H1 (cell line): Measurements from ENCODE around the gene LBP. TPM values are rescaled to one million over a fixed set of nuclear protein-coding genes. Genes with fewer than 3 reads are reported as not detected.

Experiments used
- CTCF ChIA-PET: fragments of 300-600 bp; sonication (Branson Sonifier 250); formaldehyde crosslinking; loops from one replicate; lab custom pipeline; 2021; ENCODE audit not compliant: partially characterized antibody; lab: Charles Lee
- POLR2A ChIA-PET: fragments of 300-600 bp; sonication (Branson Sonifier 250); formaldehyde crosslinking; loops from one replicate; lab custom pipeline; 2021; ENCODE audit warnings: inconsistent platforms; ENCODE audit not compliant: partially characterized antibody; lab: Charles Lee
- DNase-seq, 2 experiments: peaks; one replicate each; pipeline versions ENCODE4 v3.0.0 to v3.0.0-alpha.2; 2010 to 2022; ENCODE audit warnings: low spot score in 2 of 2, low read depth in 1 of 2, mixed read lengths in 1 of 2
- FAIRE-seq: peaks from 2 replicates; lab custom pipeline; 2011; peaks lifted over from hg19 to GRCh38; lab: Jason Lieb, UNC
- H2AFZ ChIP-seq: 2 replicates; pipeline ENCODE4 v1.8.1; 2012; ENCODE audit warnings: low read length, inconsistent platforms
- H2AK5ac ChIP-seq: 2 replicates; pipeline ENCODE4 v1.6.1; 2013; ENCODE audit warnings: low read depth, low read length
- H2BK120ac ChIP-seq: replicated peaks from 2 replicates; pipeline ENCODE3; 2013; ENCODE audit warnings: low read depth, low read length, inconsistent platforms
- H2BK12ac ChIP-seq: 2 replicates; pipeline ENCODE4 v1.6.1; 2013; ENCODE audit warnings: low read depth, low read length
- H2BK15ac ChIP-seq: 2 replicates; pipeline ENCODE4 v1.6.1; 2013; ENCODE audit warnings: low read length
- H2BK20ac ChIP-seq: 2 replicates; pipeline ENCODE4 v1.6.1; 2013; ENCODE audit warnings: low read length
- H2BK5ac ChIP-seq: 2 replicates; pipeline ENCODE4 v1.6.1; 2013; ENCODE audit warnings: low read depth, low read length
- H3K14ac ChIP-seq: 2 replicates; pipeline ENCODE4 v1.6.1; 2013; ENCODE audit warnings: inconsistent platforms; ENCODE audit not compliant: insufficient read length
- H3K18ac ChIP-seq: 2 replicates; pipeline ENCODE4 v1.6.1; 2013; ENCODE audit warnings: low read length; ENCODE audit errors: extremely low read depth
- H3K23ac ChIP-seq: 2 replicates; pipeline ENCODE4 v1.6.1; 2013; ENCODE audit warnings: inconsistent platforms; ENCODE audit not compliant: insufficient read length
- H3K23me2 ChIP-seq: 2 replicates; pipeline ENCODE4 v1.6.1; 2013; ENCODE audit warnings: low read depth, low read length
- H3K27ac ChIP-seq: 2 replicates; pipeline ENCODE4 v1.6.1; 2011; ENCODE audit warnings: low read depth, low read length, inconsistent platforms
- H3K27me3 ChIP-seq, 4 experiments: replicated peaks in 1 of 4; 1 replicate in 1 of 4; 2 replicates in 3 of 4; pipeline versions ENCODE4 v1.6.1 to v1.8.1; 2011 to 2013; ENCODE audit warnings: low read length in 3 of 4, mild to moderate bottlenecking in 3 of 4, inconsistent platforms in 2 of 4, mixed read lengths in 2 of 4, moderate library complexity in 1 of 4; ENCODE audit not compliant: control insufficient read depth in 3 of 4, insufficient read depth in 3 of 4; ENCODE audit errors: extremely low read depth in 1 of 4
- H3K36me3 ChIP-seq, 4 experiments: 2 replicates each; pipeline versions ENCODE4 v1.6.1 to v1.8.1; 2011 to 2013; ENCODE audit warnings: mild to moderate bottlenecking in 4 of 4, low read length in 3 of 4, moderate library complexity in 2 of 4, control low read depth in 1 of 4, inconsistent platforms in 1 of 4; ENCODE audit not compliant: insufficient read depth in 4 of 4, control insufficient read depth in 2 of 4
- H3K4ac ChIP-seq: replicated peaks from 2 replicates; pipeline ENCODE3; 2013; ENCODE audit warnings: low read length, low read depth, mixed read lengths, inconsistent platforms; ENCODE audit not compliant: insufficient read length
- H3K4me1 ChIP-seq, 4 experiments: replicated peaks in 1 of 4; 1 replicate in 1 of 4; 2 replicates in 3 of 4; pipeline versions ENCODE4 v1.6.1 to v1.8.1; 2011 to 2013; ENCODE audit warnings: low read length in 3 of 4, inconsistent platforms in 2 of 4, mixed read lengths in 1 of 4; ENCODE audit not compliant: insufficient read depth in 4 of 4, control insufficient read depth in 3 of 4
- H3K4me2 ChIP-seq, 2 experiments: 2 replicates each; pipeline versions ENCODE4 v1.6.1 to v1.8.1; 2011 to 2013; ENCODE audit warnings: low read depth in 2 of 2, low read length in 2 of 2, control low read depth in 1 of 2, inconsistent platforms in 1 of 2, mild to moderate bottlenecking in 1 of 2; ENCODE audit not compliant: insufficient read depth in 1 of 2
- H3K4me3 ChIP-seq, 4 experiments: fragments of 200-600, 300-600 bp in 1 of 4; sonication (generic), shearing (Covaris generic), sonication (Bioruptor Twin) in 1 of 4; 2 replicates each; pipeline versions ENCODE4 v1.5.1 to v1.8.1; 2011 to 2016; ENCODE audit warnings: low read length in 4 of 4, low read depth in 3 of 4, control low read depth in 2 of 4, inconsistent platforms in 2 of 4, mild to moderate bottlenecking in 2 of 4, mixed read lengths in 1 of 4, moderate library complexity in 1 of 4; ENCODE audit not compliant: insufficient read depth in 2 of 4; ENCODE audit errors: extremely low read depth in 1 of 4
- H3K56ac ChIP-seq: replicated peaks from 2 replicates; pipeline ENCODE3; 2013; ENCODE audit warnings: low read depth, mild to moderate bottlenecking, mixed read lengths, low read length, inconsistent platforms; ENCODE audit not compliant: insufficient read length
- H3K79me1 ChIP-seq: 2 replicates; pipeline ENCODE4 v1.6.1; 2013; ENCODE audit warnings: low read depth, low read length, control low read depth
- H3K79me2 ChIP-seq, 2 experiments: 2 replicates each; pipeline versions ENCODE4 v1.6.1 to v1.8.1; 2012 to 2013; ENCODE audit warnings: low read length in 2 of 2, mild to moderate bottlenecking in 2 of 2, inconsistent platforms in 1 of 2; ENCODE audit not compliant: insufficient read depth in 2 of 2, control insufficient read depth in 1 of 2
- H3K9ac ChIP-seq, 4 experiments: replicated peaks in 1 of 4; 1 replicate in 1 of 4; 2 replicates in 3 of 4; pipeline versions ENCODE4 v1.6.1 to v1.8.1; 2011 to 2013; ENCODE audit warnings: low read depth in 3 of 4, low read length in 3 of 4, control low read depth in 2 of 4, mild to moderate bottlenecking in 2 of 4, moderate library complexity in 2 of 4, inconsistent platforms in 1 of 4; ENCODE audit errors: extremely low read depth in 1 of 4
- H3K9me3 ChIP-seq, 2 experiments: 2 replicates each; pipeline versions ENCODE4 v1.6.1 to v1.8.1; 2012 to 2013; ENCODE audit warnings: mild to moderate bottlenecking in 2 of 2, moderate library complexity in 2 of 2, control low read depth in 1 of 2, inconsistent platforms in 1 of 2, low read depth in 1 of 2, low read length in 1 of 2, mixed read lengths in 1 of 2; ENCODE audit not compliant: insufficient read depth in 2 of 2
- H4K20me1 ChIP-seq, 2 experiments: replicated peaks in 1 of 2; 2 replicates each; pipeline versions ENCODE3 to v1.8.1; 2011 to 2013; ENCODE audit warnings: inconsistent platforms in 2 of 2, low read length in 2 of 2, mild to moderate bottlenecking in 1 of 2; ENCODE audit not compliant: insufficient read depth in 2 of 2, control insufficient read depth in 1 of 2
- H4K5ac ChIP-seq: 2 replicates; pipeline ENCODE4 v1.6.1; 2013; ENCODE audit warnings: low read length, low read depth, mixed read lengths, inconsistent platforms; ENCODE audit not compliant: insufficient read length
- H4K8ac ChIP-seq: 2 replicates; pipeline ENCODE4 v1.8.0; 2013; ENCODE audit warnings: mild to moderate bottlenecking, moderate library complexity, low read length, inconsistent platforms; ENCODE audit not compliant: insufficient read depth; ENCODE audit errors: extremely low read depth
- H4K91ac ChIP-seq: replicated peaks from 2 replicates; pipeline ENCODE3; 2013; ENCODE audit warnings: low read length, mixed read lengths, inconsistent platforms; ENCODE audit not compliant: insufficient read length
- ASH2L ChIP-seq: fragments of 200-600, 300-600 bp; sonication (generic); IDR thresholded peaks from one replicate; pipeline ENCODE4 v1.7.1; 2017; ENCODE audit warnings: low read length
- CHD2 ChIP-seq: IDR thresholded peaks from 2 replicates; pipeline ENCODE4 v1.6.1; 2012; ENCODE audit warnings: low read length, improper control_type of control experiment
- CTBP2 ChIP-seq: IDR thresholded peaks from 2 replicates; pipeline ENCODE4 v1.7.0; 2011; ENCODE audit warnings: borderline replicate concordance, mild to moderate bottlenecking, moderate library complexity, mixed read lengths, low read length; ENCODE audit not compliant: insufficient read depth, insufficient read length
- EGR1 ChIP-seq: IDR thresholded peaks from 2 replicates; pipeline ENCODE4 v1.6.1; 2011; ENCODE audit warnings: low read depth, low read length, borderline replicate concordance
- JUN ChIP-seq: IDR thresholded peaks from 2 replicates; pipeline ENCODE4 v1.6.1; 2011; ENCODE audit warnings: low read depth, mild to moderate bottlenecking, improper control_type of control experiment, low read length
- PHF8 ChIP-seq: fragments of 200-600 bp; sonication (generic); conservative IDR thresholded peaks from 2 replicates; pipeline ENCODE4 v1.7.1; 2012; ENCODE audit warnings: low read depth, mild to moderate bottlenecking, inconsistent platforms, low read length, moderate library complexity
- RBBP5 ChIP-seq: IDR thresholded peaks from 2 replicates; pipeline ENCODE4 v1.7.1; 2012; ENCODE audit warnings: low read depth, mild to moderate bottlenecking, inconsistent platforms, low read length, moderate library complexity, borderline replicate concordance
- RXRA ChIP-seq: IDR thresholded peaks from 2 replicates; pipeline ENCODE4 v1.6.1; 2011; ENCODE audit warnings: low read depth, mild to moderate bottlenecking, low read length, moderate library complexity; ENCODE audit not compliant: insufficient read depth
- SP2 ChIP-seq: IDR thresholded peaks from 2 replicates; pipeline ENCODE4 v1.6.1; 2012; ENCODE audit warnings: mild to moderate bottlenecking, low read length, inconsistent platforms
- SP4 ChIP-seq: IDR thresholded peaks from 2 replicates; pipeline ENCODE4 v1.6.1; 2012; ENCODE audit warnings: low read length, inconsistent platforms
- SRF ChIP-seq: IDR thresholded peaks from 2 replicates; pipeline ENCODE4 v1.6.1; 2011; ENCODE audit warnings: mild to moderate bottlenecking, low read depth, low read length, moderate library complexity
- TAF7 ChIP-seq: optimal IDR thresholded peaks from 2 replicates; pipeline ENCODE3; 2011; ENCODE audit warnings: low read depth, mild to moderate bottlenecking, inconsistent platforms, low read length, moderate library complexity, borderline replicate concordance
- TCF12 ChIP-seq: IDR thresholded peaks from 2 replicates; pipeline ENCODE4 v1.6.1; 2011; ENCODE audit warnings: low read depth, mild to moderate bottlenecking, low read length
- TEAD4 ChIP-seq: IDR thresholded peaks from 2 replicates; pipeline ENCODE4 v1.6.1; 2012; ENCODE audit warnings: low read depth, low read length, inconsistent platforms, mixed read lengths
- WGBS, 2 experiments: shearing (Covaris generic) in 1 of 2; methylation state at CpG; one replicate each; pipeline versions ENCODE4 v1.1.6 to v1.1.7; 2013 to 2015; ENCODE audit warnings: low lambda C conversion rate in 2 of 2, mixed read lengths in 2 of 2, inconsistent platforms in 1 of 2, low coverage in 1 of 2, missing lambda C conversion rate in 1 of 2; ENCODE audit not compliant: insufficient replicate concordance in 2 of 2, insufficient coverage in 1 of 2, insufficient read length in 1 of 2; ENCODE audit errors: extremely low coverage in 1 of 2, missing lambda C conversion rate in 1 of 2; 5-methylcytosine and 5-hydroxymethylcytosine counted together
- polyA plus RNA-seq, 7 experiments: library from polyadenylated mRNA; depleted of rRNA in 3 of 7; stranded (reverse) in 5 of 7; unstranded in 2 of 7; fragments of >200 nt in 5 of 7; fragments of 200-250 nt in 2 of 7; gene quantifications; 1 replicate in 5 of 7; 2 replicates in 1 of 7; 4 replicates in 1 of 7; pipeline versions ENCODE4 v1.2.1 to v1.2.3, GENCODE V29; 2011 to 2013; ENCODE audit warnings: missing spikeins in 2 of 7, mixed read lengths in 2 of 7
- total RNA-seq: library from RNA; stranded (reverse); fragmentation: NEBNext Ultra II Directional; extraction: Animal tissue kit (Norgen Biotek cat#: 25700); gene quantifications from 2 replicates; pipeline ENCODE4 v1.2.1, GENCODE V29; 2021
- TF ChIP-seq, protein P1 (sequence below): IDR thresholded peaks from 2 replicates; pipeline ENCODE4 v1.6.1; 2012; ENCODE audit warnings: inconsistent platforms

Gene LBP
- total and polyA plus RNA-seq, 2 of the 8 experiments (the other 6 are each of a cell fraction or from before 2014, with no cell fraction given), result 0.60 to 0.63 TPM

GRCh38 chr20:38423541-38423940 is 77.3 kb downstream of the LBP start:
- DNase-seq (no peak), FAIRE-seq (no peak)
- Histone ChIP-seq H3K4me3 (no peak overlapping the region), H2BK120ac (no peak overlapping the region), H2BK15ac (no peak overlapping the region), H2AK5ac (no peak overlapping the region), H4K20me1 (peaks cover 18 to 51% of the 10 kb centered on the region in 2 experiments), H4K8ac (no peak overlapping the region), H4K5ac (no peak overlapping the region), H3K36me3 (peaks cover 82 to 100% (median 96%) of the 10 kb centered on the region in 4 experiments), H3K79me1 (peaks cover 20% of the 10 kb centered on the region), H3K9ac (no peak overlapping the region), H3K9me3 (no peaks in the 10 kb centered on the region), H3K79me2 (peaks cover 1 to 50% of the 10 kb centered on the region in 2 experiments; a peak in 3 of 4 replicates), H2BK12ac (no peak overlapping the region), H4K91ac (no peak overlapping the region), H3K4me1 (no peaks in the 10 kb centered on the region; a peak in 1 of 7 replicates), H2AFZ (no peak overlapping the region), H3K4ac (no peak overlapping the region), H3K23ac (no peak overlapping the region), H3K27me3 (no peaks in the 10 kb centered on the region), H3K27ac (no peak overlapping the region), H3K4me2 (no peak overlapping the region), H3K18ac (no peak overlapping the region), H3K14ac (no peak overlapping the region), H3K56ac (no peak overlapping the region), H2BK5ac (no peak overlapping the region), H3K23me2 (no peaks in the 10 kb centered on the region; the same call in 1 of the 2 replicates), H2BK20ac (no peak overlapping the region)
- WGBS, 2 experiments, result 96% methylated on average over 4 of the region's 4 CpGs; no CpG with 5 or more reads in 1 of the 2 experiments
- CTCF ChIA-PET, result interaction anchor here (0.6 to 4.1 kb wide), 7 partner anchors 9 to 119 kb away, joined by 3 to 15 read pairs (median 5); partner anchors contain the start of gene SNHG17
- POLR2A ChIA-PET, result interaction anchor here (0.8 to 17.6 kb wide), 6 partner anchors 5 to 49 kb away, joined by 4 to 420 read pairs (median 8); partner anchors contain the start of genes RALGAPB and SNHG17
- TF ChIP-seq TEAD4 (no peak), SP4 (no peak), PHF8 (no peak), TCF12 (no peak), SP2 (no peak), TAF7 (no peak), RXRA (no peak), CTBP2 (no peak), JUN (no peak), SRF (no peak), EGR1 (no peak), RBBP5 (no peak), ASH2L (no peak), CHD2 (no peak)
- TF ChIP-seq, protein P1, sequence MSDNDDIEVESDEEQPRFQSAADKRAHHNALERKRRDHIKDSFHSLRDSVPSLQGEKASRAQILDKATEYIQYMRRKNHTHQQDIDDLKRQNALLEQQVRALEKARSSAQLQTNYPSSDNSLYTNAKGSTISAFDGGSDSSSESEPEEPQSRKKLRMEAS, result no peak
